GM19397 (cell line): ENCODE results near the gene UTP14A.
"Not testable (repeated sequence)": the region's sequence is repeated elsewhere in the genome, so short reads cannot be mapped to it uniquely, and the experiment has no call there.

ENCODE experiments used
- ATAC-seq: cut with Tn5 transposase; IDR thresholded peaks from one replicate; pipeline ENCODE4 v1.9.1; 2021; ENCODE audit warnings: mild to moderate bottlenecking, moderate library complexity; ENCODE audit not compliant: unreplicated experiment

Gene UTP14A

GRCh38 chrX:129905787-129906580 lies at the start of gene UTP14A:
UTP14A (plus strand) TSS chrX:129906164; CDS start chrX:129906211, 47 bp downstream.
- peak; percentile 97 for ATAC-seq

GRCh38 chrX:129859134-129859533 lies 46.8 kb upstream of the UTP14A start:
- ATAC-seq: not testable (repeated sequence)

GRCh38 chrX:129866321-129866720 lies 39.6 kb upstream of the UTP14A start:
- ATAC-seq: not testable (repeated sequence)

- ATAC-seq: no peak
These were observed 33.4 kb upstream of the UTP14A start for GRCh38 chrX:129872524-129872923.

- no peak for ATAC-seq
These were observed 30.3 kb upstream of the UTP14A start for GRCh38 chrX:129875669-129876068.

- no peak for ATAC-seq
These were observed 29.1 kb upstream of the UTP14A start for GRCh38 chrX:129876771-129877305.

GRCh38 chrX:129877401-129877800 lies 28.6 kb upstream of the UTP14A start:
- ATAC-seq: no peak

- no peak for ATAC-seq
These were observed 5.9 kb upstream of the UTP14A start for GRCh38 chrX:129900054-129900453.

GRCh38 chrX:129908636-129909035 lies 2.7 kb downstream of the UTP14A start:
- ATAC-seq: no peak

GRCh38 chrX:129925305-129926092 lies 19.5 kb downstream of the UTP14A start:
- no peak for ATAC-seq

- ATAC-seq: no peak
These were observed 25.0 kb downstream of the UTP14A start for GRCh38 chrX:129930941-129931410.

GRCh38 chrX:129931411-129932015 lies 25.5 kb downstream of the UTP14A start:
- peak; percentile 51 for ATAC-seq

- ATAC-seq: peak; percentile 54
These were observed 26.3 kb downstream of the UTP14A start for GRCh38 chrX:129932016-129932820.

- peak; percentile 12 for ATAC-seq
These were observed 26.9 kb downstream of the UTP14A start for GRCh38 chrX:129932821-129933321.

GRCh38 chrX:129933700-129934099 lies 27.7 kb downstream of the UTP14A start:
- no peak for ATAC-seq

- ATAC-seq: no peak
These were observed 28.5 kb downstream of the UTP14A start for GRCh38 chrX:129934461-129934860.

GRCh38 chrX:129934952-129935351 lies 29.0 kb downstream of the UTP14A start:
- ATAC-seq: no peak

- ATAC-seq: no peak
These were observed 32.1 kb downstream of the UTP14A start for GRCh38 chrX:129938081-129938480.

- ATAC-seq: no peak
These were observed 34.0 kb downstream of the UTP14A start for GRCh38 chrX:129939986-129940385.

GRCh38 chrX:129940721-129941120 lies 34.8 kb downstream of the UTP14A start:
- no peak for ATAC-seq
